Trophoblast cell (in vitro differentiated cells and primary cell): Measurements from ENCODE around the gene KRT10.

Experiments used
- DNase-seq, 2 donors: peaks; one replicate each; pipeline ENCODE4 v3.0.0-alpha.2; 2016
- H2AFZ ChIP-seq: 2 replicates; pipeline ENCODE4 v1.6.1; 2013; ENCODE audit warnings: low read length, moderate library complexity, mild to moderate bottlenecking; ENCODE audit not compliant: insufficient read depth, poor library complexity
- H2AK5ac ChIP-seq: 2 replicates; pipeline ENCODE4 v1.6.1; 2013; ENCODE audit warnings: mild to moderate bottlenecking, low read length
- H2BK120ac ChIP-seq: 2 replicates; pipeline ENCODE4 v1.6.1; 2013; ENCODE audit warnings: low read length, mild to moderate bottlenecking, moderate library complexity; ENCODE audit not compliant: insufficient read depth, poor library complexity
- H2BK12ac ChIP-seq: 2 replicates; pipeline ENCODE4 v1.6.1; 2013; ENCODE audit warnings: mild to moderate bottlenecking, low read length, moderate library complexity
- H2BK5ac ChIP-seq: 2 replicates; pipeline ENCODE4 v1.6.1; 2013; ENCODE audit warnings: low read length, low read depth, moderate library complexity, mild to moderate bottlenecking; ENCODE audit not compliant: poor library complexity
- H3K14ac ChIP-seq: 2 replicates; pipeline ENCODE4 v1.6.1; 2013; ENCODE audit warnings: mild to moderate bottlenecking, low read length
- H3K18ac ChIP-seq: 2 replicates; pipeline ENCODE4 v1.6.1; 2013; ENCODE audit warnings: mild to moderate bottlenecking, low read length
- H3K23ac ChIP-seq: 2 replicates; pipeline ENCODE4 v1.6.1; 2013; ENCODE audit warnings: low read length
- H3K27ac ChIP-seq: 2 replicates; pipeline ENCODE4 v1.5.1; 2013; ENCODE audit warnings: low read depth, mild to moderate bottlenecking, inconsistent platforms, low read length, moderate library complexity
- H3K27me3 ChIP-seq: 2 replicates; pipeline ENCODE4 v1.6.1; 2013; ENCODE audit warnings: inconsistent platforms, mild to moderate bottlenecking, low read length, moderate library complexity; ENCODE audit not compliant: insufficient read depth
- H3K36me3 ChIP-seq, 2 experiments: 1 replicate in 1 of 2; 2 replicates in 1 of 2; pipeline ENCODE4 v1.6.1; 2013; ENCODE audit warnings: low read length in 2 of 2, mild to moderate bottlenecking in 2 of 2, moderate library complexity in 1 of 2; ENCODE audit not compliant: insufficient read depth in 2 of 2, control insufficient read depth in 1 of 2
- H3K4ac ChIP-seq: 2 replicates; pipeline ENCODE4 v1.6.1; 2013; ENCODE audit warnings: low read depth, mild to moderate bottlenecking, low read length, moderate library complexity
- H3K4me1 ChIP-seq, 2 experiments: 1 replicate in 1 of 2; 2 replicates in 1 of 2; pipeline ENCODE4 v1.6.1; 2013; ENCODE audit warnings: low read length in 2 of 2, mild to moderate bottlenecking in 2 of 2, moderate library complexity in 1 of 2; ENCODE audit not compliant: insufficient read depth in 2 of 2, control insufficient read depth in 1 of 2
- H3K4me2 ChIP-seq: 2 replicates; pipeline ENCODE4 v1.6.1; 2013; ENCODE audit warnings: inconsistent platforms, mild to moderate bottlenecking, low read length, moderate library complexity
- H3K4me3 ChIP-seq: 2 replicates; pipeline ENCODE4 v1.5.1; 2013; ENCODE audit warnings: mild to moderate bottlenecking, low read depth, low read length, inconsistent platforms
- H3K79me1 ChIP-seq: one replicate; pipeline ENCODE4 v1.6.1; 2013; ENCODE audit warnings: low read length
- H3K79me2 ChIP-seq: 2 replicates; pipeline ENCODE4 v1.6.1; 2013; ENCODE audit warnings: low read length, mild to moderate bottlenecking; ENCODE audit not compliant: control insufficient read depth, insufficient read depth, poor library complexity
- H3K9ac ChIP-seq: 2 replicates; pipeline ENCODE4 v1.6.1; 2013; ENCODE audit warnings: mild to moderate bottlenecking, low read length
- H3K9me3 ChIP-seq: 2 replicates; pipeline ENCODE4 v1.6.1; 2013; ENCODE audit warnings: low read depth, mild to moderate bottlenecking, control low read depth, inconsistent platforms, low read length; ENCODE audit not compliant: insufficient read depth
- H4K12ac ChIP-seq: 2 replicates; pipeline ENCODE4 v1.6.1; 2013; ENCODE audit warnings: low read depth, mild to moderate bottlenecking, low read length, moderate library complexity
- H4K8ac ChIP-seq: 2 replicates; pipeline ENCODE4 v1.6.1; 2013; ENCODE audit warnings: low read depth, mild to moderate bottlenecking, low read length, moderate library complexity
- H4K91ac ChIP-seq: one replicate; pipeline ENCODE4 v1.6.1; 2013; ENCODE audit warnings: low read depth, mild to moderate bottlenecking, low read length, moderate library complexity
- WGBS: extraction: QIAGEN DNeasy Blood & Tissue Kit; methylation state at CpG from one replicate; pipeline ENCODE4 v1.1.7; 2013; ENCODE audit warnings: missing lambda C conversion rate; ENCODE audit not compliant: insufficient read length, insufficient coverage; ENCODE audit errors: extremely low coverage; 5-methylcytosine and 5-hydroxymethylcytosine counted together

The KRT10 gene

DNA sequence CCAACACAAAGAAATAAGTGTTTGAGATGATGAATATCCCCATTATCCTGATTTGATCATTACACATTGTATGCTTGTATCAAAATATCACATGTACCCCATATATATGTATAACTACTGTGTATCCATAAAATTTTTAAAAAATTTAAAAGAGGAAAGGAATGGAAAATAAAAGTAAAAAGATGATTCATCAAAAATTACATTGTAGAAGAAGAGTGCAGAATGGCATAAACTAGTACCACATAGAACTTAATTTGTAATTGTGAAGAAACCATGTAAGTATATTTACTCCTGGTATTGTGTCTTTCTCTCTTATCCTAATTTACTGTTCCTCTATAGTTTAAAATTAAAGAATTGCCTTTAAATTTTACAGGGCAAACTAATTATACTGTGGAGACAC, 11.5 kb upstream of the KRT10 start:
- no peak overlapping the region for H2BK12ac ChIP-seq
- H2AFZ ChIP-seq, result no peak overlapping the region

DNA sequence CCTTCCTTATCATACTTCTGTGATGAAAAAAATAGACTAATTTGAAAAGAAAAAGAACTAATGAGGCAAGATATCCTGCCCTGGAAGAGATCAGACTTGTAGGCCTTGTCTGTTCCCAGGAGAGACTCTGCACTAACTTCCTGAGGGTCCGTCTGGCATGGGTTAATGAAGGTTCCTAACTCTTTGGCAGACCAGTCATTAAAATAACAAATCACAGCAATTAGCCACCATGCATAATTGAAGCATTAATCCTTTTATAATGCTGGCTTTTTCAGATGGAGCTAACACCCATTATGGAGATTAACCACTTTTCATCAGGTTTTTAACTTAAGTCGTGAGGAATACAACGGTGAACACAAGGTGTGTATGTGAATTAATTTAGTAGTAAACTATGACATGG, 10.4 kb upstream of the KRT10 start:
- WGBS, result no CpG with 5 or more reads among the region's 3 CpGs
- H3K9ac ChIP-seq, result no peak overlapping the region
- H3K79me2 ChIP-seq, result no peaks in the 10 kb centered on the region
- no peak overlapping the region for H3K23ac ChIP-seq
- no peaks in the 10 kb centered on the region for H3K79me1 ChIP-seq
- H3K9me3 ChIP-seq, result no peaks in the 10 kb centered on the region
- no peak overlapping the region for H4K8ac ChIP-seq
- no peak overlapping the region for H4K12ac ChIP-seq
- H3K4me2 ChIP-seq, result no peak overlapping the region
- H2BK12ac ChIP-seq, result no peak overlapping the region
- H3K18ac ChIP-seq, result no peak overlapping the region
- H2AFZ ChIP-seq, result no peak overlapping the region
- H3K14ac ChIP-seq, result no peak overlapping the region
- no peak overlapping the region for H3K4me3 ChIP-seq
- H3K36me3 ChIP-seq, result peaks cover 0 to 5% of the 10 kb centered on the region in 2 experiments
- no peak overlapping the region for H2AK5ac ChIP-seq
- H3K4me1 ChIP-seq, result no peaks in the 10 kb centered on the region
- H2BK5ac ChIP-seq, result no peak overlapping the region
- H3K27me3 ChIP-seq, result no peaks in the 10 kb centered on the region
- H2BK120ac ChIP-seq, result no peak overlapping the region
- H3K27ac ChIP-seq, result no peak overlapping the region
- no peak overlapping the region for H3K4ac ChIP-seq
- no peak for DNase-seq
- no peak overlapping the region for H4K91ac ChIP-seq

More for the DNA sequence above, 11.5 kb upstream of the KRT10 start:
- H2BK120ac ChIP-seq, result no peak overlapping the region
- no peaks in the 10 kb centered on the region for H3K79me1 ChIP-seq
- H3K27me3 ChIP-seq, result no peaks in the 10 kb centered on the region
- H3K18ac ChIP-seq, result no peak overlapping the region
- peaks cover 0 to 5% of the 10 kb centered on the region in 2 experiments for H3K36me3 ChIP-seq
- no peaks in the 10 kb centered on the region for H3K79me2 ChIP-seq
- H3K27ac ChIP-seq, result no peak overlapping the region
- H3K4ac ChIP-seq, result no peak overlapping the region
- no peaks in the 10 kb centered on the region for H3K4me1 ChIP-seq
- no peak overlapping the region for H4K12ac ChIP-seq
- DNase-seq, result no peak
- no peak overlapping the region for H2BK5ac ChIP-seq
- no peak overlapping the region for H3K4me3 ChIP-seq
- H3K9me3 ChIP-seq, result no peaks in the 10 kb centered on the region
- no peak overlapping the region for H3K14ac ChIP-seq
- H3K4me2 ChIP-seq, result no peak overlapping the region
- H3K9ac ChIP-seq, result no peak overlapping the region
- no peak overlapping the region for H4K91ac ChIP-seq
- no peak overlapping the region for H3K23ac ChIP-seq
- H4K8ac ChIP-seq, result no peak overlapping the region
- no peak overlapping the region for H2AK5ac ChIP-seq

DNA sequence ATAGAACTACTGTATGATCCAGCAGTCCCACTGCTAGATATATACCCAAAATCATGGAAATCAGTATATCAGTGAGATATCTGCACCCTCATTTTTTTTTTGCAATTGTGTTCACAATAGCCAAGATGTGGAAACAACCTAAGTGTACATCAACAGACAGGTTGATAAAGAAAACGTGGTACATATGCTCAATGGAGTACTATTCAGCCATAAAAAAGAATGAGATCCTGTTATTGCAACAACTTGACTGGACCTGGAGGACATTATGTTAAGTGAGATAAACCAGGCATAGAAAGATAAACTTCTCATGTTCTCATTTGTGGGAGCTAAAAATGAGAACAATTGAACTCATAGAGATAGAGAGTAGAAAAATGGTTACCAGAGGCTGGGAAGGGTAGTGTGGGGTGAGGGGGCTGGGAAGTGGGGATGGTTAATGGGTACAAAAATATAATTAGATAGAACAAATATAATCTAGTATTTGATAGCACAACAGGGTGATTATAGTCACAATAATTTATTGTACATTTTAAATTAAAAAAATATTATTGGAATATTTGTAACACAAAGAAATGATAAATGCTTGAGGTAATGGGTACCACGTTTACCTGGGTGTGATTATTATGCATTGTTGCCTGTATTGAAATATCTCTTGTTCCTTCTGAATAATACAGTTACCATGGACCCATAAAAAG, 7.8 kb upstream of the KRT10 start:
- Histone ChIP-seq H3K79me1 (no peaks in the 10 kb centered on the region), H3K23ac (no peak overlapping the region), H3K18ac (no peak overlapping the region), H2AFZ (no peak overlapping the region), H3K4me1 (no peaks in the 10 kb centered on the region), H3K79me2 (no peaks in the 10 kb centered on the region), H3K27ac (no peak overlapping the region), H2AK5ac (no peak overlapping the region), H3K14ac (no peak overlapping the region), H2BK120ac (no peak overlapping the region), H3K4ac (no peak overlapping the region), H2BK12ac (no peak overlapping the region), H3K36me3 (peaks cover 0 to 5% of the 10 kb centered on the region in 2 experiments), H3K4me2 (no peak overlapping the region), H4K12ac (no peak overlapping the region), H4K8ac (no peak overlapping the region), H2BK5ac (no peak overlapping the region), H3K9me3 (no peaks in the 10 kb centered on the region), H3K27me3 (no peaks in the 10 kb centered on the region), H4K91ac (no peak overlapping the region), H3K9ac (no peak overlapping the region), H3K4me3 (no peak overlapping the region)
- WGBS, result no CpG with 5 or more reads among the region's 2 CpGs
- no peak for DNase-seq

DNA sequence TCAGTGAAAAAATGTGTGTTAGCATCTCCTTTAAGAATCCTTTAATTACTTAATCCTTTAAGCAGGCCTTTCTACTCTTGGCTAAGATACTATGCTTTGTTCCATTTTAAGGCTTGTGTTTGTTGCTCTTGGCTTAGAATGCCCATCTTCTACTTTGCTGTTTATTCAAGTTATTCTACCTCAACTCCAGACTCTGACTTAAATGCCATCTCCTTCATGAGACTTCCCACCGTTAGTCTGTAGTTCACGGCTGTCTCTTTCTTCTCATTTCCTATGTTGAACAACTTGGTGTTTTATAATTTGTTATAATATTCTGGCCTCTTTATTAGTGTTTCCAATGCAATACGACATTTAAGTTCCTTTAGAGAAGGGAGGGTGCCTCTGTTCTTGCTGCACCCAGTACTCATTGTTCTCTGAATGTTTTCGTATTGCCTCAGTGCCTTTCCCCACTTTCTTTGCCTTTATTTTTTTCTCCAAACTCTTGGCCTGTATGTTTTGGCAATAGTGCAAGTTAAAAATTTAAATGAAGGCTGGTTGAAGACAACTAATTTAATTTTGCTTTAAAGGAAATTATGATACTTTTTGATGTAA, 6.1 kb upstream of the KRT10 start:
- Histone ChIP-seq H3K27ac (no peak overlapping the region), H4K12ac (no peak overlapping the region), H3K4me1 (no peaks in the 10 kb centered on the region), H2BK120ac (no peak overlapping the region), H3K79me1 (no peaks in the 10 kb centered on the region), H3K18ac (no peak overlapping the region), H3K4ac (no peak overlapping the region), H3K79me2 (no peaks in the 10 kb centered on the region), H2AFZ (no peak overlapping the region), H3K4me3 (no peak overlapping the region), H3K14ac (no peak overlapping the region), H2BK5ac (no peak overlapping the region), H4K8ac (no peak overlapping the region), H3K36me3 (no peaks in the 10 kb centered on the region), H3K27me3 (no peaks in the 10 kb centered on the region), H2AK5ac (no peak overlapping the region), H3K4me2 (no peak overlapping the region), H3K9ac (no peak overlapping the region), H3K23ac (no peak overlapping the region), H2BK12ac (no peak overlapping the region), H3K9me3 (no peaks in the 10 kb centered on the region), H4K91ac (no peak overlapping the region)
- DNase-seq, result no peak
- WGBS, result no CpG with 5 or more reads among the region's 4 CpGs
